ENCODE measurements around the gene HOXC4. TPM values are rescaled to one million over a fixed set of nuclear protein-coding genes. Genes with fewer than 3 reads are reported as not detected.

The HOXC4 gene
- total RNA-seq, 4 donors from 2014 or later, result 0.51 to 2.0 (median 0.71) TPM

- Histone ChIP-seq H3K4me1 (peaks cover under 1 to 4% of the 10 kb centered on the region in 2 donors), H3K27me3 (no peaks in the 10 kb centered on the region), H3K27ac (no peak overlapping the region), H3K36me3 (no peaks in the 10 kb centered on the region), H3K9me3 (no peaks in the 10 kb centered on the region), H3K4me3 (no peak overlapping the region)
- intact Hi-C loops (cut with DNase I; ENCODE audit: low total_unique reads), result no loop called here
- in situ Hi-C loops (cut with MboI; ENCODE audit: low sequenced_read_pairs in 4 of 4), result no loop called here
- no peak for DNase-seq
- no peak for ATAC-seq
- TF ChIP-seq POLR2A (IDR thresholded peaks at IDR 0.05) (no peak), CTCF (IDR thresholded peaks at IDR 0.05 in 4 of 5, conservative IDR thresholded peaks at IDR 0.05 in 1 of 5) (no peak)
These were observed 4.6 kb downstream of the HOXC4 start for GRCh38 chr12:54058128-54058768.

GRCh38 chr12:54059668-54060067 is 6.0 kb downstream of the HOXC4 start:
- no peaks in the 10 kb centered on the region for H3K36me3 ChIP-seq
- intact Hi-C loops (cut with DNase I; ENCODE audit: low total_unique reads) (no loop called here), in situ Hi-C loops (cut with MboI; ENCODE audit: low sequenced_read_pairs in 4 of 4) (no loop called here)
- H3K4me1 ChIP-seq, result no peaks in the 10 kb centered on the region
- ATAC-seq, result no peak
- no peaks in the 10 kb centered on the region for H3K27me3 ChIP-seq
- no peak for TF ChIP-seq POLR2A (IDR thresholded peaks at IDR 0.05)
- TF ChIP-seq CTCF (IDR thresholded peaks at IDR 0.05 in 4 of 5, conservative IDR thresholded peaks at IDR 0.05 in 1 of 5), result no peak
- no peaks in the 10 kb centered on the region for H3K9me3 ChIP-seq
- H3K27ac ChIP-seq, result no peak overlapping the region
- DNase-seq, result no peak
- no peak overlapping the region for H3K4me3 ChIP-seq

- intact Hi-C loops (cut with DNase I; ENCODE audit: low total_unique reads), result no loop called here
- ATAC-seq (no peak), DNase-seq (no peak)
- Histone ChIP-seq H3K4me1 (no peaks in the 10 kb centered on the region), H3K4me3 (no peak overlapping the region), H3K9me3 (no peaks in the 10 kb centered on the region), H3K27ac (no peak overlapping the region), H3K36me3 (no peaks in the 10 kb centered on the region), H3K27me3 (no peaks in the 10 kb centered on the region)
- TF ChIP-seq POLR2A (IDR thresholded peaks at IDR 0.05), result no peak
- TF ChIP-seq CTCF (IDR thresholded peaks at IDR 0.05 in 4 of 5, conservative IDR thresholded peaks at IDR 0.05 in 1 of 5), result no peak
- in situ Hi-C loops (cut with MboI; ENCODE audit: low sequenced_read_pairs in 4 of 4), result no loop called here
These were observed 6.7 kb downstream of the HOXC4 start for GRCh38 chr12:54060174-54060974.

- no peak overlapping the region for H3K27ac ChIP-seq
- intact Hi-C loops (cut with DNase I; ENCODE audit: low total_unique reads), result no loop called here
These were observed 7.5 kb downstream of the HOXC4 start for GRCh38 chr12:54060975-54061778.

More at GRCh38 chr12:54060975-54061778, 7.5 kb downstream of the HOXC4 start:
- no peak for DNase-seq
- Histone ChIP-seq H3K36me3 (no peaks in the 10 kb centered on the region), H3K4me1 (no peaks in the 10 kb centered on the region), H3K9me3 (no peaks in the 10 kb centered on the region), H3K27me3 (peaks cover 0 to 6% (median 0%) of the 10 kb centered on the region in 3 donors), H3K4me3 (no peak overlapping the region)
- in situ Hi-C loops (cut with MboI; ENCODE audit: low sequenced_read_pairs in 4 of 4), result no loop called here
- TF ChIP-seq CTCF (IDR thresholded peaks at IDR 0.05 in 4 of 5, conservative IDR thresholded peaks at IDR 0.05 in 1 of 5) (no peak), POLR2A (IDR thresholded peaks at IDR 0.05) (no peak)
- no peak for ATAC-seq
